Measurements from ENCODE around the gene SCN2A. TPM values are rescaled to one million over a fixed set of nuclear protein-coding genes. Genes with fewer than 3 reads are reported as not detected.
A peak's percentile ranks its signal among the peaks of the same experiment; 100 is the strongest.

The SCN2A gene
- polyA plus RNA-seq, 2 of the 4 experiments (the other 2 are of a cell fraction): 0.01 to 0.05 TPM

DNA sequence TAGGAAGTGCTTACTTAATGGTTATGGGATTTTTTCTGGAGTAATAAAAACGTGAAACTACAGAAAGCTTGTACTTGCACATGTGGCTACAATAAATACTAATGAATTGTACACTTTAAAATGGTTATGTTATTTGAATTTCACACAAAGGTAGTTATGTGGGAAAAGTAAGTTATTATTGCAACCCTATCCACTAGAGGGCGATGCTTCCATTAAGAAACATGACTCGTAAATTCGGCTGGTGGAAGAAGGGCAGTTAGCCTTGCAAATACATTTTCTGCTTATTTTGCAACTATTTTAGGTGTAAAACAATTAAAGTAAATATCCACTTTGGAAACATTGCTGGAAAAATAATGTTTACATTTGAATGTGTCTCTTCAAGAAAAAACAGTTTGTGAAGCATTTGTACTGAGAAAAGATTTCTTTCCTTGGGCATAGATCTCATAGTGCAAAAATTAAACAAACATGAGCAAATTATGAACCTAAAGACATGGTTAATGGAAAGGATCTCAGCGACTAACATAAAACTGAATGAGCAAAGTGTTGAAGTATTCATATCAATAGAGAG, 162.2 kb downstream of the SCN2A start (continued):
- TF ChIP-seq RAD21 (conservative IDR thresholded peaks at IDR 0.05 in 1 of 2, IDR thresholded peaks at IDR 0.05 in 1 of 2): peak; percentile 74 to 79
- TF ChIP-seq, protein P1, sequence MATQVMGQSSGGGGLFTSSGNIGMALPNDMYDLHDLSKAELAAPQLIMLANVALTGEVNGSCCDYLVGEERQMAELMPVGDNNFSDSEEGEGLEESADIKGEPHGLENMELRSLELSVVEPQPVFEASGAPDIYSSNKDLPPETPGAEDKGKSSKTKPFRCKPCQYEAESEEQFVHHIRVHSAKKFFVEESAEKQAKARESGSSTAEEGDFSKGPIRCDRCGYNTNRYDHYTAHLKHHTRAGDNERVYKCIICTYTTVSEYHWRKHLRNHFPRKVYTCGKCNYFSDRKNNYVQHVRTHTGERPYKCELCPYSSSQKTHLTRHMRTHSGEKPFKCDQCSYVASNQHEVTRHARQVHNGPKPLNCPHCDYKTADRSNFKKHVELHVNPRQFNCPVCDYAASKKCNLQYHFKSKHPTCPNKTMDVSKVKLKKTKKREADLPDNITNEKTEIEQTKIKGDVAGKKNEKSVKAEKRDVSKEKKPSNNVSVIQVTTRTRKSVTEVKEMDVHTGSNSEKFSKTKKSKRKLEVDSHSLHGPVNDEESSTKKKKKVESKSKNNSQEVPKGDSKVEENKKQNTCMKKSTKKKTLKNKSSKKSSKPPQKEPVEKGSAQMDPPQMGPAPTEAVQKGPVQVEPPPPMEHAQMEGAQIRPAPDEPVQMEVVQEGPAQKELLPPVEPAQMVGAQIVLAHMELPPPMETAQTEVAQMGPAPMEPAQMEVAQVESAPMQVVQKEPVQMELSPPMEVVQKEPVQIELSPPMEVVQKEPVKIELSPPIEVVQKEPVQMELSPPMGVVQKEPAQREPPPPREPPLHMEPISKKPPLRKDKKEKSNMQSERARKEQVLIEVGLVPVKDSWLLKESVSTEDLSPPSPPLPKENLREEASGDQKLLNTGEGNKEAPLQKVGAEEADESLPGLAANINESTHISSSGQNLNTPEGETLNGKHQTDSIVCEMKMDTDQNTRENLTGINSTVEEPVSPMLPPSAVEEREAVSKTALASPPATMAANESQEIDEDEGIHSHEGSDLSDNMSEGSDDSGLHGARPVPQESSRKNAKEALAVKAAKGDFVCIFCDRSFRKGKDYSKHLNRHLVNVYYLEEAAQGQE (IDR thresholded peaks at IDR 0.05): no peak
- no peak for TF ChIP-seq HDAC2 (IDR thresholded peaks at IDR 0.05)
- TF ChIP-seq, protein P2, sequence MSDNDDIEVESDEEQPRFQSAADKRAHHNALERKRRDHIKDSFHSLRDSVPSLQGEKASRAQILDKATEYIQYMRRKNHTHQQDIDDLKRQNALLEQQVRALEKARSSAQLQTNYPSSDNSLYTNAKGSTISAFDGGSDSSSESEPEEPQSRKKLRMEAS (IDR thresholded peaks at IDR 0.05): no peak

GRCh38 chr2:165402162-165402561, 162.9 kb downstream of the SCN2A start:
- TF ChIP-seq ATOH8 (CRISPR knock-in tag; IDR thresholded peaks at IDR 0.05; ENCODE audit: low read depth) (no peak), HDAC2 (IDR thresholded peaks at IDR 0.05) (no peak), HOXB13 (CRISPR knock-in tag; IDR thresholded peaks at IDR 0.05; ENCODE audit: low read depth) (no peak), FOSL2 (IDR thresholded peaks at IDR 0.05) (no peak), FOSL2 (CRISPR knock-in tag; IDR thresholded peaks at IDR 0.05) (no peak), CTCF (IDR thresholded peaks at IDR 0.05) (no peak), CBX2 (IDR thresholded peaks at IDR 0.05; ENCODE audit: borderline replicate concordance, low read depth) (no peak), CHD4 (IDR thresholded peaks at IDR 0.05; ENCODE audit: borderline replicate concordance) (no peak), HOXA7 (CRISPR knock-in tag; IDR thresholded peaks at IDR 0.05) (no peak), FOSB (CRISPR knock-in tag; IDR thresholded peaks at IDR 0.05) (no peak)
- TF ChIP-seq, protein P1 (IDR thresholded peaks at IDR 0.05): no peak
- TF ChIP-seq, protein P3, sequence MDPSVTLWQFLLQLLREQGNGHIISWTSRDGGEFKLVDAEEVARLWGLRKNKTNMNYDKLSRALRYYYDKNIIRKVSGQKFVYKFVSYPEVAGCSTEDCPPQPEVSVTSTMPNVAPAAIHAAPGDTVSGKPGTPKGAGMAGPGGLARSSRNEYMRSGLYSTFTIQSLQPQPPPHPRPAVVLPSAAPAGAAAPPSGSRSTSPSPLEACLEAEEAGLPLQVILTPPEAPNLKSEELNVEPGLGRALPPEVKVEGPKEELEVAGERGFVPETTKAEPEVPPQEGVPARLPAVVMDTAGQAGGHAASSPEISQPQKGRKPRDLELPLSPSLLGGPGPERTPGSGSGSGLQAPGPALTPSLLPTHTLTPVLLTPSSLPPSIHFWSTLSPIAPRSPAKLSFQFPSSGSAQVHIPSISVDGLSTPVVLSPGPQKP (IDR thresholded peaks at IDR 0.05; ENCODE audit: low read depth, low read length): no peak
- CTCF ChIA-PET: interaction anchor here (0.6 to 2.6 kb wide), 8 partner anchors 23 to 472 kb away, joined by 3 to 11 read pairs (median 3); no protein-coding TSS in a partner anchor

More at GRCh38 chr2:165402162-165402561, 162.9 kb downstream of the SCN2A start:
- Histone ChIP-seq H3K9me3 (no peaks in the 10 kb centered on the region), H3K4me2 (no peak overlapping the region), H3K4me1 (no peaks in the 10 kb centered on the region), H3K4me3 (no peak overlapping the region), H3K27ac (no peak overlapping the region)
- FAIRE-seq (no peak), ATAC-seq (no peak), DNase-seq (ENCODE audit: low read depth in 1 of 2, low spot score in 1 of 2) (no peak)
- POLR2A ChIA-PET: no interaction called here
- 27% methylated on average over 3 of the region's 3 CpGs for WGBS (ENCODE audit: missing lambda C conversion rate)

Measured in A549 (cell line).